ENCODE data around the gene UHRF2. TPM values are rescaled to one million over a fixed set of nuclear protein-coding genes. Genes with fewer than 3 reads are reported as not detected.

The UHRF2 gene
- total and polyA plus RNA-seq, 9 of the 15 experiments (the other 6 are each of a cell fraction or from before 2014, with no cell fraction given) = 5.6 to 39.0 (median 20.1) TPM

GRCh38 chr9:6552033-6552432 lies 139.0 kb downstream of the UHRF2 start:
- Histone ChIP-seq H3K9ac (ENCODE audit: insufficient read depth in 1 of 2, low read depth in 2 of 2, low read length in 2 of 2) (no peak overlapping the region), H3K4me1 (replicated peaks in 1 of 2; ENCODE audit: control insufficient read depth in 2 of 2, insufficient read depth in 2 of 2, low read length in 2 of 2) (no peaks in the 10 kb centered on the region), H3K79me2 (ENCODE audit: control insufficient read depth, insufficient read depth, low read length) (no peaks in the 10 kb centered on the region), H3K9me3 (replicated peaks; ENCODE audit: control insufficient read depth, insufficient read depth, low read depth, low read length) (no peaks in the 10 kb centered on the region), H3K36me3 (ENCODE audit: control insufficient read depth, insufficient read depth, low read length) (no peaks in the 10 kb centered on the region), H2AFZ (ENCODE audit: low read depth, low read length) (no peak overlapping the region), H3K27ac (ENCODE audit: extremely low read depth, low read depth, low read length) (no peak overlapping the region), H3K4me2 (ENCODE audit: insufficient read depth, low read length) (no peak overlapping the region), H3K9me1 (ENCODE audit: control insufficient read depth, insufficient read depth, low read length) (no peaks in the 10 kb centered on the region), H3K4me3 (no peak overlapping the region), H4K20me1 (replicated peaks; ENCODE audit: control insufficient read depth, insufficient read depth, low read length) (no peaks in the 10 kb centered on the region), H3K27me3 (ENCODE audit: control insufficient read depth in 2 of 2, insufficient read depth in 2 of 2, low read length in 2 of 2) (peaks cover 2 to 13% of the 10 kb centered on the region in 2 experiments; a peak in 3 of 5 replicates)
- ChIA-PET POLR2A (no interaction called here), CTCF (ENCODE audit: low intra/inter-chr PET ratio) (no interaction called here)
- in situ Hi-C loops (cut with MboI) (loop anchor here (25.0 kb wide), 1 partner anchor 490 kb away; no protein-coding TSS in a partner anchor), intact Hi-C loops (cut with micrococcal nuclease) (no loop called here)
- 0% methylated on average over 1 of the region's 3 CpGs for WGBS (ENCODE audit: insufficient coverage, low coverage, missing lambda C conversion rate)
- no TSS peak for BruUV-seq (replicated peaks)
- FAIRE-seq (no peak), DNase-seq (ENCODE audit: extremely low read depth in 1 of 4, low spot score in 3 of 4) (no peak), ATAC-seq (0 out of 3 replicates have a peak, but pooled peaks have one; percentile 37)
- TF ChIP-seq ZKSCAN8 (CRISPR knock-in tag; IDR thresholded peaks at IDR 0.05) (no peak), CHAMP1 (IDR thresholded peaks at IDR 0.05) (no peak), ZNF217 (CRISPR knock-in tag; IDR thresholded peaks at IDR 0.05) (no peak), SETDB1 (IDR thresholded peaks at IDR 0.05; ENCODE audit: low read length) (no peak), PHF20 (IDR thresholded peaks at IDR 0.05; ENCODE audit: partially characterized antibody) (no peak), GABPB1 (CRISPR knock-in tag; IDR thresholded peaks at IDR 0.05) (no peak), MBD2 (IDR thresholded peaks at IDR 0.05; ENCODE audit: borderline replicate concordance, low read depth) (no peak), CTBP1 (IDR thresholded peaks at IDR 0.05; ENCODE audit: borderline replicate concordance) (no peak), HINFP (tag; conservative IDR thresholded peaks at IDR 0.05; ENCODE audit: low read depth) (no peak), BRD4 (IDR thresholded peaks at IDR 0.05) (no peak), CEBPB (tag; IDR thresholded peaks at IDR 0.05) (no peak), ZNF146 (CRISPR knock-in tag; IDR thresholded peaks at IDR 0.05; ENCODE audit: unreplicated experiment) (no peak), PRDM10 (IDR thresholded peaks at IDR 0.05; ENCODE audit: partially characterized antibody) (no peak), XRCC4 (IDR thresholded peaks at IDR 0.05; ENCODE audit: extremely low read depth, insufficient read depth, insufficient read length) (no peak), PTBP1 (IDR thresholded peaks at IDR 0.05; ENCODE audit: low read depth, low read length) (no peak), ZBTB9 (CRISPR knock-in tag; IDR thresholded peaks at IDR 0.05) (no peak)
